Panc1 (cell line): Measurements from ENCODE around the gene PRKCA. TPM values are rescaled to one million over a fixed set of nuclear protein-coding genes. Genes with fewer than 3 reads are reported as not detected.
"Not testable (repeated sequence)": the region's sequence is repeated elsewhere in the genome, so short reads cannot be mapped to it uniquely, and the experiment has no call there.

Experiments used
- ATAC-seq: fragments of 200-7000 bp; cut with Tn5 transposase; 2 replicates; pipeline ENCODE4 v1.9.1; 2020; ENCODE audit warnings: mild to moderate bottlenecking, moderate library complexity
- BruUV-seq: library from RNA; stranded (reverse); fragments of 400-500 nt; replicated peaks from 2 replicates; lab custom pipeline; 2021; lab: Mats Ljungman, UMichigan
- CTCF ChIA-PET: fragments of 300-600 bp; sonication (Branson Sonifier 250); formaldehyde crosslinking; loops from one replicate; lab custom pipeline; 2022; ENCODE audit warnings: antibody characterized with exemption; lab: Charles Lee
- POLR2A ChIA-PET: fragments of 300-600 bp; sonication (Branson Sonifier 250); formaldehyde crosslinking; loops from one replicate; lab custom pipeline; 2022; ENCODE audit warnings: antibody characterized with exemption; lab: Charles Lee
- DNase-seq: peaks from one replicate; pipeline ENCODE4 v3.0.0-alpha.2; 2010; ENCODE audit warnings: low read depth, low spot score
- H3K27ac ChIP-seq: 2 replicates; pipeline ENCODE4 v1.5.1; 2011; ENCODE audit warnings: mild to moderate bottlenecking, low read length, inconsistent platforms
- H3K27me3 ChIP-seq: fragments of 200-500 bp; sonication (Bioruptor generic); 2 replicates; pipeline ENCODE4 v1.6.0; 2014; ENCODE audit warnings: low read length, inconsistent platforms; ENCODE audit not compliant: control insufficient read depth, insufficient read depth
- H3K36me3 ChIP-seq: fragments of 200-500 bp; sonication (Bioruptor generic); 2 replicates; pipeline ENCODE4 v1.5.1; 2014; ENCODE audit warnings: inconsistent platforms, mild to moderate bottlenecking, low read length, moderate library complexity; ENCODE audit not compliant: control insufficient read depth, insufficient read depth
- H3K4me1 ChIP-seq: 2 replicates; pipeline ENCODE4 v1.5.1; 2011; ENCODE audit warnings: inconsistent platforms, mild to moderate bottlenecking, low read length, moderate library complexity; ENCODE audit not compliant: control insufficient read depth, insufficient read depth
- H3K4me3 ChIP-seq, 2 experiments: 2 replicates each; pipeline ENCODE4 v1.5.1; 2011 to 2012; ENCODE audit warnings: low read depth in 2 of 2, low read length in 2 of 2, mild to moderate bottlenecking in 2 of 2, inconsistent platforms in 1 of 2, moderate library complexity in 1 of 2
- H3K9me3 ChIP-seq: fragments of 200-500 bp; sonication (Bioruptor generic); 2 replicates; pipeline ENCODE4 v1.5.1; 2014; ENCODE audit warnings: low read depth, mild to moderate bottlenecking, inconsistent platforms, low read length, moderate library complexity; ENCODE audit not compliant: control insufficient read depth, insufficient read depth
- CTCF ChIP-seq: fragments of 450-650 bp; IDR thresholded peaks from 2 replicates; pipeline ENCODE4 v1.5.1; 2017; ENCODE audit warnings: mild to moderate bottlenecking
- POLR2AphosphoS5 ChIP-seq: IDR thresholded peaks from 2 replicates; pipeline ENCODE4 v1.6.1; 2012; ENCODE audit warnings: mild to moderate bottlenecking, low read depth, low read length, moderate library complexity
- REST ChIP-seq, 2 experiments: IDR thresholded peaks; 2 replicates each; pipeline ENCODE4 v1.6.1; 2011 to 2012; ENCODE audit warnings: low read depth in 2 of 2, control low read depth in 1 of 2, low read length in 1 of 2, mild to moderate bottlenecking in 1 of 2, moderate library complexity in 1 of 2; ENCODE audit not compliant: insufficient read depth in 1 of 2
- SIN3A ChIP-seq: IDR thresholded peaks from 2 replicates; pipeline ENCODE4 v1.6.1; 2012; ENCODE audit warnings: low read depth, mild to moderate bottlenecking, low read length, moderate library complexity, borderline replicate concordance; ENCODE audit not compliant: insufficient read depth
- TCF7L2 ChIP-seq: IDR thresholded peaks from 2 replicates; pipeline ENCODE4 v1.6.1; 2011; ENCODE audit warnings: mild to moderate bottlenecking, low read depth, low read length, inconsistent platforms
- in situ Hi-C: cut with HindIII; loops from 2 replicates; pipeline ENCODE4 v1.10.0; 2016; ENCODE audit warnings: low sequenced_read_pairs, low pct_unique_long_range_greater_than_20kb
- intact Hi-C: fragments of 100-400 bp; cut with micrococcal nuclease; formaldehyde crosslinking; loops from one replicate; pipeline ENCODE4 v1.10.0; 2022; ENCODE audit not compliant: unreplicated experiment
- total RNA-seq: library from RNA; stranded (reverse); gene quantifications from one replicate; pipeline ENCODE4 v1.2.1, GENCODE V29; 2021; ENCODE audit not compliant: unreplicated experiment

The PRKCA gene
- total RNA-seq, 1 experiment from 2014 or later = 53.0 TPM

GRCh38 chr17:66488864-66489263 is 186.5 kb downstream of the PRKCA start:
- DNase-seq (no peak), ATAC-seq (no peak)
- Histone ChIP-seq H3K36me3 (no peaks in the 10 kb centered on the region; the same call in 1 of the 2 replicates), H3K27ac (no peak overlapping the region), H3K4me1 (peaks cover 15% of the 10 kb centered on the region), H3K9me3 (no peaks in the 10 kb centered on the region), H3K4me3 (no peak overlapping the region), H3K27me3 (no peaks in the 10 kb centered on the region)
- intact Hi-C loops = no loop called here
- ChIA-PET CTCF (no interaction called here), POLR2A (no interaction called here)
- in situ Hi-C loops = no loop called here
- no peak for TF ChIP-seq POLR2AphosphoS5
- TF ChIP-seq SIN3A = no peak
- no TSS peak for BruUV-seq

GRCh38 chr17:66489576-66489975 is 187.2 kb downstream of the PRKCA start:
- H3K27me3 ChIP-seq, POLR2A ChIA-PET, CTCF ChIA-PET, in situ Hi-C loops, H3K9me3 ChIP-seq, H3K4me3 ChIP-seq, ATAC-seq, DNase-seq, H3K27ac ChIP-seq, intact Hi-C loops, H3K36me3 ChIP-seq, BruUV-seq: not testable (repeated sequence)
- H3K4me1 ChIP-seq = peaks cover 21% of the 10 kb centered on the region

GRCh38 chr17:66491213-66491612 is 188.8 kb downstream of the PRKCA start:
- POLR2A ChIA-PET = no interaction called here
- Histone ChIP-seq H3K36me3 (no peaks in the 10 kb centered on the region), H3K27me3 (no peaks in the 10 kb centered on the region), H3K9me3 (no peaks in the 10 kb centered on the region), H3K4me3 (no peak overlapping the region), H3K4me1 (peaks cover 16% of the 10 kb centered on the region), H3K27ac (no peak overlapping the region)
- in situ Hi-C loops (no loop called here), intact Hi-C loops (no loop called here)
- BruUV-seq = no TSS peak
- CTCF ChIA-PET = no interaction called here
- DNase-seq = no peak
- TF ChIP-seq CTCF (no peak), REST (IDR thresholded peaks at IDR 0.05; ENCODE audit: insufficient read depth in 1 of 2, low read depth in 2 of 2, low read length in 1 of 2) (no peak), SIN3A (no peak), POLR2AphosphoS5 (no peak), TCF7L2 (no peak)
- ATAC-seq = no peak
